NCI-H82 treated with DMSO at 0.1 percent for 48 hours (cell line): ENCODE data around the gene ZC3H12C.
"Not testable (repeated sequence)": the region's sequence is repeated elsewhere in the genome, so short reads cannot be mapped to it uniquely, and the experiment has no call there.

Source experiments
- DNase-seq: peaks from one replicate; lab custom pipeline; 2025; ENCODE audit not compliant: unreplicated experiment; lab: John Stamatoyannopoulos, UW

ZC3H12C gene

GRCh38 chr11:110176366-110177085 lies 83.3 kb downstream of the ZC3H12C start:
- DNase-seq = no peak

GRCh38 chr11:110177086-110177456 lies 83.9 kb downstream of the ZC3H12C start:
- DNase-seq = no peak

- no peak for DNase-seq
Observed at GRCh38 chr11:110179064-110179463, 85.9 kb downstream of the ZC3H12C start.

- no peak for DNase-seq
Observed at GRCh38 chr11:110182886-110183285, 89.7 kb downstream of the ZC3H12C start.

GRCh38 chr11:110184456-110184855 lies 91.3 kb downstream of the ZC3H12C start:
- DNase-seq = no peak

- no peak for DNase-seq
Observed at GRCh38 chr11:110185121-110185591, 92.0 kb downstream of the ZC3H12C start.

GRCh38 chr11:110185599-110185998 lies 92.4 kb downstream of the ZC3H12C start:
- no peak for DNase-seq

- no peak for DNase-seq
Observed at GRCh38 chr11:110186456-110186855, 93.3 kb downstream of the ZC3H12C start.

GRCh38 chr11:110186867-110187266 lies 93.7 kb downstream of the ZC3H12C start:
- no peak for DNase-seq

- DNase-seq = no peak
Observed at GRCh38 chr11:110187731-110188130, 94.5 kb downstream of the ZC3H12C start.

GRCh38 chr11:110190885-110191284 lies 97.7 kb downstream of the ZC3H12C start:
- DNase-seq = no peak

GRCh38 chr11:110192604-110193282 lies 99.6 kb downstream of the ZC3H12C start:
- DNase-seq = not testable (repeated sequence)

GRCh38 chr11:110194211-110194766 lies 101.1 kb downstream of the ZC3H12C start:
- DNase-seq = not testable (repeated sequence)

GRCh38 chr11:110196241-110196754 lies 103.1 kb downstream of the ZC3H12C start:
- DNase-seq = no peak

- DNase-seq = no peak
Observed at GRCh38 chr11:110196884-110197420, 103.8 kb downstream of the ZC3H12C start.

GRCh38 chr11:110198031-110198729 lies 105.0 kb downstream of the ZC3H12C start:
- no peak for DNase-seq

GRCh38 chr11:110199184-110199981 lies 106.2 kb downstream of the ZC3H12C start:
- no peak for DNase-seq

GRCh38 chr11:110200241-110200640 lies 107.0 kb downstream of the ZC3H12C start:
- DNase-seq = no peak

GRCh38 chr11:110200836-110201235 lies 107.6 kb downstream of the ZC3H12C start:
- DNase-seq = no peak

- DNase-seq = no peak
Observed at GRCh38 chr11:110207123-110207522, 113.9 kb downstream of the ZC3H12C start.
